HG03521 (cell line): ENCODE data around the gene CTCF.

ENCODE experiments used
- ATAC-seq: cut with Tn5 transposase; IDR thresholded peaks from one replicate; pipeline ENCODE4 v1.9.1; 2021; ENCODE audit warnings: mild to moderate bottlenecking, moderate library complexity; ENCODE audit not compliant: unreplicated experiment

CTCF gene

GRCh38 chr16:67593288-67593687 lies 31.0 kb downstream of the CTCF start:
- no peak for ATAC-seq

- ATAC-seq: no peak
Observed at GRCh38 chr16:67593701-67594100, 31.4 kb downstream of the CTCF start.

- ATAC-seq: no peak
Observed at GRCh38 chr16:67594256-67594915, 32.1 kb downstream of the CTCF start.

DNA sequence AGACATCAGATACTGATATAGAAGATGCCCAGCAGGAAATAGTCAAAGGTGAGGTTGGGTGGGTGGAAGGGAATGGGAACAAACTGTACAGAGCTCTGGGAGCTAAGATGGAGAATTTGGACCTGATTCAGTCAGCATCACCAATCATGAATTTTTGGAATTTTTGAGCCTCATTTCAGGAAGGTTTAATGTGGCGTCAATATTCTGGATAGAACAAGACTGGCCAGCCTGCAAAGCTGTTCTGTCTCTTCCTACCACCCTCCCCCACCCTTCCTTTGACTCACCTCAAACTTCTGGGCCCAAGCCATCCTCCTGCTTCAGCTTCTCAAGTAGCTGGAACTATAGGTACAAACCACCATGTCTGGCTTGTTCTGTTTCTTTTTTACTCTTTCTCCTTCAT lies 32.6 kb downstream of the CTCF start:
- no peak for ATAC-seq

- no peak for ATAC-seq
Observed at GRCh38 chr16:67598527-67598926, 36.2 kb downstream of the CTCF start.

GRCh38 chr16:67605641-67606040 lies 43.3 kb downstream of the CTCF start:
- no peak for ATAC-seq

GRCh38 chr16:67606632-67607031 lies 44.3 kb downstream of the CTCF start:
- ATAC-seq: no peak

- no peak for ATAC-seq
Observed at GRCh38 chr16:67608364-67608763, 46.0 kb downstream of the CTCF start.

DNA sequence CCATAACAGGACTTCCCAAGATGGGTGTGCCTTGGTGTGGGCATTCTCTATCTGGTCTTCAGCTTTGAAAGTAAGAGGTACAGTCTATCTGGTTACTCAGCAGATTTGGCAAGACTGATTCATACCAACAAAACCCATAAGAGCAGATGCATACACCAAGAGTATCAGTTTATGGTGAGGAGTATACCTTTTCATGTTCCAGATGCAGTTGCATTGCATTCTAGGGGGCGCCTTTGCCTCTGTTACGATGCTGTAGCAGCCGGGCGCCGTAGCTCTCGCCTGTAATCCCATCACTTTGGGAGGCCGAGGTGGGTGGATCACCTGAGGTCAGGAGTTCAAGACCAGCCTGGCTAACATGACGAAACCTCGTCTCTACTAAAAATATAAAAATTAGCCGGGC lies 51.5 kb downstream of the CTCF start:
- no peak for ATAC-seq

GRCh38 chr16:67628216-67628615 lies 65.9 kb downstream of the CTCF start:
- no peak for ATAC-seq

GRCh38 chr16:67632415-67633172 lies 70.3 kb downstream of the CTCF start:
- ATAC-seq: no peak

- no peak for ATAC-seq
Observed at GRCh38 chr16:67636713-67637112, 74.4 kb downstream of the CTCF start.

- no peak for ATAC-seq
Observed at GRCh38 chr16:67637625-67638024, 75.3 kb downstream of the CTCF start.

DNA sequence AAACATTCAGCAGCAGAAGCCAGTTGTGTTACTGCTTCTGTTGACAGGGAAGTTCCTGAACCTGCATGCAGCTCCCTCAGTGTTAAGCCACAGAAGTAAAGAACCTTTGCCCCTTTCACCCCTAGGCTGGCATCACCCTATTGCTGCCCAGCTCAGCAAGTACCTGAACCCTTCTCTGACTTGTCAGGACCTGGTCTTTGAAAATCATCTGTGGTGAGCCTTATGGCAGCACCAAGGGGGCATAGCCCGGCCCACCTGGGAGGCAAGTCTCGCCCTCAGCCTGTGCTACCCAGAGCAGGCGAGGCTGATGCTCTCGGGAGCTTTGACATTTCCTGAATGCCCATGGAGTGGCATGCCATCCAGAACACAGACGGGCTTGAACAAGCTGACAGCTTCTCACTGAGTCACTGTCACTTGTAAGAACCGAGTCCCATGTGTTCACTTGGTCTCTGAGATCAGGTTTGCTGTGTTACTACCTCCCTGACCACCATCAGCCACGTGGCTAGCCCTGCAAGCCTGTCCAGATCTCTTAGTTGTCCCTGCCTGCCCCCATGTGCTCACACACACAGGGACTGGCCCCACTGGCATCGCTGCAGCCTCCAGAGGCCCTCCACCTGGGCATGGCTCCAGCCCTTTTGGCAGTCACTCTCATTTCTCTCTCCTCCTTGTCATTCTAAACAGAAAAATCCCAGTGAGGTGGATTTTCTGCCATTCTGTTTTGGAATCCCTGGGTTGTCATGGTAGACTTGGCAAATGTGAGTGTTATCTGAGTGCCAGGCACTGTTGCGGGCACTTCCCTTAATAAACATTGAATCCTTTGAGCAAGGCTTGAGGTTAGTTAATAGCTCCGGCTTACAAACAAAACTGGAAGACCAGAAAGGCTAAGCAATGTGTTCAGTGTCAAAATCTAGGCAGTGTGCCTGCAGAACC lies 79.7 kb downstream of the CTCF start:
- ATAC-seq: no peak

GRCh38 chr16:67644038-67644437 lies 81.7 kb downstream of the CTCF start:
- ATAC-seq: no peak

GRCh38 chr16:67645397-67646121 lies 83.2 kb downstream of the CTCF start:
- peak; percentile 8 for ATAC-seq

DNA sequence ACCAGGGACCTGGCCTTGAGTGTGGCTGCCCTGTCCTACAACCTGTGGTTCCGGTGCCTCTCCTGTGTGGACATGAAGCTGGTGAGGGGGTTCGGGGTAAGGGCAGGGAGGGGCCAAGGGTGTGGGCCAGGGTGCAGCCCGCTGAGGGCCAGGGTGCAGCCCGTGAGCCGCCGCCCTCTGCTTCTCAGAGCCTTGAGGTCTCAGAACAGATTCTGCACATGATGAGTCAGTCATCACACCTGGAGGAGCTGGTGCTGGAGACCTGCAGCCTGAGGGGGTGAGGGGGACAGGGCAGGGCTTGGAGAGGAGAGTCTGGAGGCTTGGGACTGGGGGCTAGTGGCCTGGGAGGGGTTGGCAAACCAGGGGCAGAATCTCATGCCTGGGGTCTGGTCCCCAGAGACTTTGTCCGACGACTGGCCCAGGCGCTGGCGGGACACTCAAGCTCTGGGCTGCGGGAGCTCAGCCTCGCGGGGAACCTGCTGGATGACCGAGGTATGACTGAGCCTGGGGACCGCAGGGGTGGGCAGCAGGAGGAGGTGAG lies 84.9 kb downstream of the CTCF start:
- no peak for ATAC-seq

DNA sequence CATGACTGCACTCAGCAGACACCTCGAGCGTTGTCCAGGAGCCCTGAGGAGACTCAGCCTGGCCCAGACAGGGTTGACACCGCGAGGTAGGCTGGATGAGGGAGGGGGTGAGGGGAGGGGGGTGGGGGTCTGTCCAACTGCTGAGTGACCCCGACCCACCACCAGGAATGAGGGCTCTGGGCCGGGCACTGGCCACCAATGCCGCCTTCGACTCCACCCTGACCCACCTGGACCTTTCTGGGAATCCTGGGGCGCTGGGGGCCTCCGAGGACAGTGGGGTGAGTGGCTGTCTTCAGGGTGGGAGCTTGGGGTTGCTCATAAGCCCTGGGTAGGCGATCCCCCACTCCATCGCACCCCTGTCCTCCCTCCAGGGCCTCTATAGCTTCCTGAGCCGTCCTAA lies 85.4 kb downstream of the CTCF start:
- ATAC-seq: no peak

DNA sequence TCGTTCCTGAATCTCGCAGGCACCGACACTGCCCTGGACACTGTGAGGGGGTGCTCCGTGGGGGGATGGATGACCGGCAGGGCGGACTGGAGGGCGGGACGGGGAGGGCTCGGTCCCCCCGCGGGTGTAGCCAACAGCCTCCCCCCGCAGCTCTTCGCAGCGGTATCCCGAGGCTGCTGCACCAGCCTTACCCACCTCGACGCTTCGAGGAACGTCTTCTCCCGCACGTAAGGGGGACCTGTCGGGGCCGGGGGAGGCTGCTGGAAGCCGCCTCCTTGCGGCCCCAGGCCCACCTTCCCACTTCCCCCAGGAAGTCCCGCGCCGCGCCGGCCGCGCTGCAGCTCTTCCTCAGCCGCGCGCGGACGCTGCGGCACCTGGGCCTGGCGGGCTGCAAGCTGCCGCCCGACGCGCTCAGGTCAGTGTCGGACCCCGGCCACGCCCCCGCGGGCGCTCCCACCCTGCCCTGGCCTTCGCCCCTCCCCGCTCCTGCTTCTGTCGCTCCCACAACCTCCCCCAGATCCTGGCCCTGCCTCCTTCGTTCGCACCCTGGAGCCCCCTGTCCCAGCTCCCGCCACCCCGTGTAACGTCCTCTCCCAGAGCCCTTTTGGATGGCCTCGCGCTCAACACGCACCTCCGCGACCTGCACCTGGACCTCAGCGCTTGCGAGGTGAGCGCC lies 85.9 kb downstream of the CTCF start:
- no peak for ATAC-seq

- ATAC-seq: no peak
Observed at GRCh38 chr16:67648764-67649407, 86.6 kb downstream of the CTCF start.
